ENCODE data around the gene ZNF57.

- TF ChIP-seq EZH2 (IDR thresholded peaks at IDR 0.05) (no peak), POLR2AphosphoS5 (IDR thresholded peaks at IDR 0.05; ENCODE audit: borderline replicate concordance, low read depth, low read length) (no peak), FOXP2 (optimal IDR thresholded peaks at IDR 0.05; ENCODE audit: control extremely low read depth, extremely low read length, insufficient read depth) (no peak)
Measured at GRCh38 chr19:2949939-2950285, 49.2 kb downstream of the ZNF57 start.

Measured in SK-N-MC (cell line).